SK-N-SH treated with all-trans-retinoic acid at 6 μM for 48 hours (cell line): Measurements from ENCODE around the gene ZCCHC14.

Experiments used
- ATAC-seq: fragments of 200-7000 bp; cut with Tn5 transposase; 3 replicates; pipeline ENCODE4 v1.9.1; 2020; ENCODE audit warnings: mild to moderate bottlenecking, moderate library complexity
- ARNTL ChIP-seq: fragments of 450-650 bp; formaldehyde crosslinking; IDR thresholded peaks from 2 replicates; pipeline ENCODE4 v1.5.0; 2020; ENCODE audit warnings: low read depth, mild to moderate bottlenecking, moderate library complexity, borderline replicate concordance
- BACH2 ChIP-seq: fragments of 250-450 bp; sonication (Bioruptor Pico); IDR thresholded peaks from 2 replicates; pipeline ENCODE4 v1.9.0; 2021; ENCODE audit warnings: mild to moderate bottlenecking, borderline replicate concordance
- CSDC2 ChIP-seq: fragments of 250-450 bp; sonication (Bioruptor Pico); IDR thresholded peaks from 2 replicates; pipeline ENCODE4 v1.5.0; 2020; ENCODE audit warnings: mild to moderate bottlenecking, moderate library complexity
- ESRRG ChIP-seq: fragments of 250-450 bp; sonication (Bioruptor Pico); IDR thresholded peaks from 2 replicates; pipeline ENCODE4 v1.6.1; 2021; ENCODE audit warnings: mild to moderate bottlenecking
- GLIS3 ChIP-seq: fragments of 250-450 bp; sonication (Bioruptor Pico); IDR thresholded peaks from 2 replicates; pipeline ENCODE4 v1.5.0; 2020; ENCODE audit warnings: mild to moderate bottlenecking, moderate library complexity
- ISL1 ChIP-seq: fragments of 250-450 bp; sonication (Bioruptor Pico); IDR thresholded peaks from 2 replicates; pipeline ENCODE4 v2.1.2; 2022; ENCODE audit warnings: mild to moderate bottlenecking, moderate library complexity
- PATZ1 ChIP-seq: fragments of 250-450 bp; sonication (Bioruptor Pico); IDR thresholded peaks from 2 replicates; pipeline ENCODE4 v1.8.0; 2020; ENCODE audit warnings: mild to moderate bottlenecking, moderate library complexity, borderline replicate concordance
- TCF4 ChIP-seq: fragments of 250-450 bp; sonication (Bioruptor Pico); IDR thresholded peaks from 2 replicates; pipeline ENCODE4 v1.8.0; 2021; ENCODE audit warnings: mild to moderate bottlenecking, moderate library complexity, borderline replicate concordance
- TOX ChIP-seq: fragments of 250-450 bp; sonication (Bioruptor Pico); IDR thresholded peaks from 2 replicates; pipeline ENCODE4 v1.8.0; 2021; ENCODE audit warnings: mild to moderate bottlenecking, moderate library complexity, borderline replicate concordance
- ZC3H10 ChIP-seq: fragments of 250-450 bp; sonication (Bioruptor Pico); IDR thresholded peaks from 2 replicates; pipeline ENCODE4 v1.5.1; 2021; ENCODE audit warnings: mild to moderate bottlenecking, moderate library complexity
- ZFP3 ChIP-seq: fragments of 250-450 bp; sonication (Bioruptor Pico); IDR thresholded peaks from 2 replicates; pipeline ENCODE4 v1.5.0; 2020; ENCODE audit warnings: mild to moderate bottlenecking, moderate library complexity
- ZNF565 ChIP-seq: fragments of 450-650 bp; formaldehyde crosslinking; conservative IDR thresholded peaks from 2 replicates; pipeline ENCODE4 v1.5.0; 2020; ENCODE audit warnings: low read depth, mild to moderate bottlenecking, moderate library complexity
- TF ChIP-seq, protein P1 (sequence below): fragments of 250-450 bp; sonication (Bioruptor Pico); IDR thresholded peaks from 2 replicates; pipeline ENCODE4 v1.5.1; 2020; ENCODE audit warnings: low read depth, mild to moderate bottlenecking, moderate library complexity
- TF ChIP-seq, protein P2 (sequence below): fragments of 250-450 bp; sonication (Bioruptor Pico); IDR thresholded peaks from 2 replicates; pipeline ENCODE4 v1.5.0; 2020; ENCODE audit warnings: mild to moderate bottlenecking, moderate library complexity
- TF ChIP-seq, protein P3 (sequence below): fragments of 250-450 bp; sonication (Bioruptor Pico); IDR thresholded peaks from 2 replicates; pipeline ENCODE4 v1.8.0; 2021; ENCODE audit warnings: low read depth, mild to moderate bottlenecking, moderate library complexity, borderline replicate concordance

The ZCCHC14 gene

DNA sequence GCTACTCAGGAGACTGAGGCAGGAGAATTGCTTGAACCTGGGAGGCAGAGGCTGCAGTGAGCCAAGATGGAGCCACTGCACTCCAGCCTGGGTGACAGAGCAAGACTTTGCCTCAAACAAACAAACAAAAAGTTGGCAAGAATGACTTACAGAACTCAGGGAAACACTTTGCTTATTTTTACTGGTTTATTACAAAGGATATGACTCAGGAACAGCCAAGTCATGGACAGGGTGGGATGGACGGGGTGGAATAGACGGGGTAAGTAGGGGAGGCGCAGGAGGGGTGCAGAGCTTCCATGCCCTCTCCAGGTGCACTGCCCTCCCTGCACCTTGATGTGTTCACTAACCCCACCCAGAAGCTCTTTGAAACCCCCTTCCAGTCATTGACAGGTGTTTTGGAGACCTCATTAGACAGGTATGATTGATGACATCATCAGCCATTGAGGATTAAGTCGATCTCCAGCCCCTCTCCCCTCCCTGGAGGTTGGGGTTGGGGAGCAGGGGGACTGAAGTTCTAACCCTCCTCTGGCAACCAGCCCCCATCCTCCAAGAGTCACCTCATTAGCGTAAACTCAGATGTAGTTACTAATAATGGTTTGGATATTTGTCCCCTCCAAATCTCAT lies 41.3 kb upstream of the ZCCHC14 start:
- no peak for ATAC-seq
- TF ChIP-seq, protein P1, sequence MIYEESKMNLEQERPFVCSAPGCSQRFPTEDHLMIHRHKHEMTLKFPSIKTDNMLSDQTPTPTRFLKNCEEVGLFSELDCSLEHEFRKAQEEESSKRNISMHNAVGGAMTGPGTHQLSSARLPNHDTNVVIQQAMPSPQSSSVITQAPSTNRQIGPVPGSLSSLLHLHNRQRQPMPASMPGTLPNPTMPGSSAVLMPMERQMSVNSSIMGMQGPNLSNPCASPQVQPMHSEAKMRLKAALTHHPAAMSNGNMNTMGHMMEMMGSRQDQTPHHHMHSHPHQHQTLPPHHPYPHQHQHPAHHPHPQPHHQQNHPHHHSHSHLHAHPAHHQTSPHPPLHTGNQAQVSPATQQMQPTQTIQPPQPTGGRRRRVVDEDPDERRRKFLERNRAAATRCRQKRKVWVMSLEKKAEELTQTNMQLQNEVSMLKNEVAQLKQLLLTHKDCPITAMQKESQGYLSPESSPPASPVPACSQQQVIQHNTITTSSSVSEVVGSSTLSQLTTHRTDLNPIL (CRISPR knock-in tag) = no peak
- TF ChIP-seq, protein P2, sequence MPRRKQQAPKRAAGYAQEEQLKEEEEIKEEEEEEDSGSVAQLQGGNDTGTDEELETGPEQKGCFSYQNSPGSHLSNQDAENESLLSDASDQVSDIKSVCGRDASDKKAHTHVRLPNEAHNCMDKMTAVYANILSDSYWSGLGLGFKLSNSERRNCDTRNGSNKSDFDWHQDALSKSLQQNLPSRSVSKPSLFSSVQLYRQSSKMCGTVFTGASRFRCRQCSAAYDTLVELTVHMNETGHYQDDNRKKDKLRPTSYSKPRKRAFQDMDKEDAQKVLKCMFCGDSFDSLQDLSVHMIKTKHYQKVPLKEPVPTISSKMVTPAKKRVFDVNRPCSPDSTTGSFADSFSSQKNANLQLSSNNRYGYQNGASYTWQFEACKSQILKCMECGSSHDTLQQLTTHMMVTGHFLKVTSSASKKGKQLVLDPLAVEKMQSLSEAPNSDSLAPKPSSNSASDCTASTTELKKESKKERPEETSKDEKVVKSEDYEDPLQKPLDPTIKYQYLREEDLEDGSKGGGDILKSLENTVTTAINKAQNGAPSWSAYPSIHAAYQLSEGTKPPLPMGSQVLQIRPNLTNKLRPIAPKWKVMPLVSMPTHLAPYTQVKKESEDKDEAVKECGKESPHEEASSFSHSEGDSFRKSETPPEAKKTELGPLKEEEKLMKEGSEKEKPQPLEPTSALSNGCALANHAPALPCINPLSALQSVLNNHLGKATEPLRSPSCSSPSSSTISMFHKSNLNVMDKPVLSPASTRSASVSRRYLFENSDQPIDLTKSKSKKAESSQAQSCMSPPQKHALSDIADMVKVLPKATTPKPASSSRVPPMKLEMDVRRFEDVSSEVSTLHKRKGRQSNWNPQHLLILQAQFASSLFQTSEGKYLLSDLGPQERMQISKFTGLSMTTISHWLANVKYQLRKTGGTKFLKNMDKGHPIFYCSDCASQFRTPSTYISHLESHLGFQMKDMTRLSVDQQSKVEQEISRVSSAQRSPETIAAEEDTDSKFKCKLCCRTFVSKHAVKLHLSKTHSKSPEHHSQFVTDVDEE (CRISPR knock-in tag) = no peak
- TF ChIP-seq BACH2 (CRISPR knock-in tag) (no peak), ESRRG (CRISPR knock-in tag) (no peak)
- TF ChIP-seq, all 23 proteins: peak for 0

DNA sequence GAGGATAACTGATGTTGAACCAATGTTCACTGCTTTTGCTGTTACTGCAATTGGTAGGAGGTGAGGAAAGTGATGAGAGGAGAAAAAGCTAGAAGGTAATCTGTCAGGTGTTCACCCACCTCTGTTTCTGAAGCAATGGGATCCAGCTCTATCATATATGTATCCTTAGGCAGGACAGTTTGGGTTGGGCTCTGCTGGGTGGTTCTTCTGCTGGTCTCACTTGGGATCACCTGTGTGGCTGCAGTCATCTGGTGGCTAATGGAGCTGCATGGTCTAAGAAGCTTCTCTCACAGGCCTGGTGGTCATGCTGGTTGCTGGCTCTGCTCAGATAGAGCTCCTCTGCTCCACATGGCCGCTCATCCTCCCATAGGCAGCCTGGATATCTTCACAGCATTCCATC lies 40.2 kb upstream of the ZCCHC14 start:
- ATAC-seq = no peak
- TF ChIP-seq ISL1 (CRISPR knock-in tag) = no peak
- TF ChIP-seq, protein P3, sequence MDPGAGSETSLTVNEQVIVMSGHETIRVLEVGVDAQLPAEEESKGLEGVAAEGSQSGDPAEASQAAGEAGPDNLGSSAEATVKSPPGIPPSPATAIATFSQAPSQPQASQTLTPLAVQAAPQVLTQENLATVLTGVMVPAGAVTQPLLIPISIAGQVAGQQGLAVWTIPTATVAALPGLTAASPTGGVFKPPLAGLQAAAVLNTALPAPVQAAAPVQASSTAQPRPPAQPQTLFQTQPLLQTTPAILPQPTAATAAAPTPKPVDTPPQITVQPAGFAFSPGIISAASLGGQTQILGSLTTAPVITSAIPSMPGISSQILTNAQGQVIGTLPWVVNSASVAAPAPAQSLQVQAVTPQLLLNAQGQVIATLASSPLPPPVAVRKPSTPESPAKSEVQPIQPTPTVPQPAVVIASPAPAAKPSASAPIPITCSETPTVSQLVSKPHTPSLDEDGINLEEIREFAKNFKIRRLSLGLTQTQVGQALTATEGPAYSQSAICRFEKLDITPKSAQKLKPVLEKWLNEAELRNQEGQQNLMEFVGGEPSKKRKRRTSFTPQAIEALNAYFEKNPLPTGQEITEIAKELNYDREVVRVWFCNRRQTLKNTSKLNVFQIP (CRISPR knock-in tag) = no peak
- no peak for TF ChIP-seq ZC3H10
- TF ChIP-seq ARNTL (CRISPR knock-in tag) = no peak
- TF ChIP-seq ESRRG (CRISPR knock-in tag) = no peak
- no peak for TF ChIP-seq ZNF565 (CRISPR knock-in tag)
- no peak for TF ChIP-seq GLIS3 (CRISPR knock-in tag)
- no peak for TF ChIP-seq TCF4 (CRISPR knock-in tag)
- no peak for TF ChIP-seq PATZ1
- TF ChIP-seq, protein P2 (CRISPR knock-in tag) = no peak
- TF ChIP-seq CSDC2 (CRISPR knock-in tag) = no peak
- no peak for TF ChIP-seq BACH2 (CRISPR knock-in tag)
- TF ChIP-seq, all 23 proteins: peak for 0

GRCh38 chr16:87531418-87531817 lies 38.6 kb upstream of the ZCCHC14 start:
- no peak for TF ChIP-seq TOX (CRISPR knock-in tag)
- TF ChIP-seq ZFP3 (CRISPR knock-in tag) = no peak
- no peak for TF ChIP-seq BACH2 (CRISPR knock-in tag)
- TF ChIP-seq ZC3H10 = no peak
- TF ChIP-seq, protein P1 (CRISPR knock-in tag) = no peak
- no peak for ATAC-seq
